Islet precursor cell (in vitro differentiated cells): ENCODE data around the gene AGPAT4.
"Not testable (repeated sequence)": the region's sequence is repeated elsewhere in the genome, so short reads cannot be mapped to it uniquely, and the experiment has no call there.

Experiments
- DNase-seq: peaks from one replicate; pipeline ENCODE4 v3.0.0-alpha.2; 2018

AGPAT4 gene

GRCh38 chr6:161198783-161199460 lies 74.9 kb downstream of the AGPAT4 start:
- DNase-seq, result no peak

GRCh38 chr6:161198176-161198575 lies 75.7 kb downstream of the AGPAT4 start:
- no peak for DNase-seq

- no peak for DNase-seq
Observed at GRCh38 chr6:161195386-161195785, 78.5 kb downstream of the AGPAT4 start.

GRCh38 chr6:161194374-161194773 lies 79.5 kb downstream of the AGPAT4 start:
- DNase-seq, result no peak

- DNase-seq, result no peak
Observed at GRCh38 chr6:161192636-161193411, 81.0 kb downstream of the AGPAT4 start.

- no peak for DNase-seq
Observed at GRCh38 chr6:161191671-161192070, 82.2 kb downstream of the AGPAT4 start.

GRCh38 chr6:161191007-161191406 lies 82.9 kb downstream of the AGPAT4 start:
- DNase-seq, result no peak

GRCh38 chr6:161189891-161190290 lies 84.0 kb downstream of the AGPAT4 start:
- DNase-seq, result no peak

GRCh38 chr6:161188547-161189465 lies 85.1 kb downstream of the AGPAT4 start:
- DNase-seq, result no peak

GRCh38 chr6:161186173-161186769 lies 87.6 kb downstream of the AGPAT4 start:
- no peak for DNase-seq

- no peak for DNase-seq
Observed at GRCh38 chr6:161181121-161181520, 92.7 kb downstream of the AGPAT4 start.

- DNase-seq, result not testable (repeated sequence)
Observed at GRCh38 chr6:161178155-161178554, 95.7 kb downstream of the AGPAT4 start.

- not testable (repeated sequence) for DNase-seq
Observed at GRCh38 chr6:161176428-161176827, 97.4 kb downstream of the AGPAT4 start.

GRCh38 chr6:161172769-161173168 lies 101.1 kb downstream of the AGPAT4 start:
- DNase-seq, result not testable (repeated sequence)

- DNase-seq, result no peak
Observed at GRCh38 chr6:161171207-161171606, 102.7 kb downstream of the AGPAT4 start.

- DNase-seq, result no peak
Observed at GRCh38 chr6:161169696-161170095, 104.2 kb downstream of the AGPAT4 start.

- DNase-seq, result no peak
Observed at GRCh38 chr6:161169035-161169434, 104.8 kb downstream of the AGPAT4 start.

- DNase-seq, result no peak
Observed at GRCh38 chr6:161168281-161168891, 105.5 kb downstream of the AGPAT4 start.

- no peak for DNase-seq
Observed at GRCh38 chr6:161166677-161167076, 107.2 kb downstream of the AGPAT4 start.

- no peak for DNase-seq
Observed at GRCh38 chr6:161166176-161166575, 107.7 kb downstream of the AGPAT4 start.

GRCh38 chr6:161164182-161164625 lies 109.7 kb downstream of the AGPAT4 start:
- no peak for DNase-seq

- no peak for DNase-seq
Observed at GRCh38 chr6:161163466-161164181, 110.2 kb downstream of the AGPAT4 start.
